Stimulated activated CD4-positive, alpha-beta T cell treated with anti-CD3 and anti-CD28 coated beads, Interleukin-4, amount 100 ng/mL, for 4 hours (primary cell): ENCODE measurements around the gene IL1RN.

Source experiments
- DNase-seq, 2 experiments: peaks; one replicate each; pipeline ENCODE4 v3.0.0-alpha.2; 2020

The IL1RN gene

DNA sequence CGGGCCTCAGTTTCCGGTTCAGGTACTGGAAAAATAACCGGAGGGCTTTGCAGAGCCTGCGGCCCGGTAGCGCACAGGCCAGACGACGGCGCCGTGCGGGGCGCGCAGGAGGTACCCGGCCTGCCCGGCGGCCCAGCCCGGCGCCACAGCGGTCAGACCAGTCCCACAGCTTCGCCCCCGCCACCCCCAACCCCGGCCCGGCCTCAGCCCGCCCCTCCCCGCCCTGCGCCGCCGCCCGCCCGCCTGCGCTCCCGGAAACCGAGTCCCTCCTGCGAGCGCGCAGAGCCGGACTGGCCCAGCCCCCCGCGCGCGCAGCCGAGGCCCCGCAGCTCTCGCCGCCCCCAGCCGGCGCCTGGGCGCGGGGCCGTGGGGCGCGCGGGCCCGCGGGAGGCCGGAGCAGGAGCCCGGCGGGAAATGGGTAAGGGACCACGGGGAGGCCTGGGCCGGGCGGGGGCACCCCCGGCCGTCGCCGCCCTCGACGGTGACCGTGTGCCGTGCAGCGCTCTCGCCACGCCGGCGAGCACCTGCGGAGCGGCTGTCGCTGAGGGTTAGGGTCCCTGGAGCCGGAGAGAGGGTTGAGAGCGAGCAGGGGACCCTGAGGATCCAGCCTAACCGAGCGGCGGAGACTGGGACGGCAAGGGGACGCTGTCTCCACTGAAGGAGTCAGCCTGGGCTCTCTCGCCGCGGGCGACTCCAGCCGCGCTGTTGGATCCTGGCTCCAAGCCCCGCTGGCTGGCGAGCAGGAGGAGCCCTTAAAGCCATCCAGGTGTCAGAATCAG, 29.9 kb downstream of the IL1RN start:
- DNase-seq: peak; percentile 31 to 60

DNA sequence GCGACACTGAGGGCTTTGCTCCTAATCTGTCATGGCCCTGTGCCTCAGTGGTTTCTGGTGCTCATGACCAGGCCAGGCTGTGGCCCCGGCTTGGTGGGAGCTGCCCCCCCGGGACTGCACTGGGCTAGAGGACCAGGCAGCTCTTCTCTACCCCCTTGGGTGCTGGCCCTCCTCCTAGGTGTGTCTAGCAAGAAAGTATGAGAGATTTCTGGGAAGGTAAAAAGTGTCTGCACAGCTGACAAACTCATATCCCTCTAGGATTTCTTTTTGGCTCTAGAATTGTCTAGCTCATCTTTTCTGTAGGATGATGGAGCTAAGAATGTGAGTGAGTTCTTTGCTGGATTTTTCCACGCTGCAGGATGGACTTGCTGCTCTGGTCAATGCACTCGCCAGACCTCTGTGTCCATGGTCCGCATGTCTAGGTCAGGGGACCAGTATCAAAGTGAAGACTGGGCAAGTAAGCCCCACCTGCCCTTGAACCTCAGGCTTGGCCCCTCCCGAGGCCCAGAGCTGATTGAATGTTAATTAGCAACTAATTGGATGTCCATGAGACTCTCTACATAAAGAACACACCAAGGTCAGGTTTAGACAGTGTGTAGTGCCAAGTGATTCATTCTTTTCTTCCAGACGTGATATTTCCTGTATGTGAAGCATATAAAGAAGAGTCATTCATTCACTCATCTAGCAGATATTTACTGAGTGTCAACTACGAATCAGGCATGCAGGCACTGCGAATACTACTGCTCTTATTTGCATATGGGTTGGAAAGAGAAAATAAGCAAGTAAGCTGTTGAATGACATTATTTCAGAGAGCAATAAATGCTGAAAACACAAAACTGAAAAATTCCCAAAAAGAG, 30.7 kb downstream of the IL1RN start:
- DNase-seq: no peak

DNA sequence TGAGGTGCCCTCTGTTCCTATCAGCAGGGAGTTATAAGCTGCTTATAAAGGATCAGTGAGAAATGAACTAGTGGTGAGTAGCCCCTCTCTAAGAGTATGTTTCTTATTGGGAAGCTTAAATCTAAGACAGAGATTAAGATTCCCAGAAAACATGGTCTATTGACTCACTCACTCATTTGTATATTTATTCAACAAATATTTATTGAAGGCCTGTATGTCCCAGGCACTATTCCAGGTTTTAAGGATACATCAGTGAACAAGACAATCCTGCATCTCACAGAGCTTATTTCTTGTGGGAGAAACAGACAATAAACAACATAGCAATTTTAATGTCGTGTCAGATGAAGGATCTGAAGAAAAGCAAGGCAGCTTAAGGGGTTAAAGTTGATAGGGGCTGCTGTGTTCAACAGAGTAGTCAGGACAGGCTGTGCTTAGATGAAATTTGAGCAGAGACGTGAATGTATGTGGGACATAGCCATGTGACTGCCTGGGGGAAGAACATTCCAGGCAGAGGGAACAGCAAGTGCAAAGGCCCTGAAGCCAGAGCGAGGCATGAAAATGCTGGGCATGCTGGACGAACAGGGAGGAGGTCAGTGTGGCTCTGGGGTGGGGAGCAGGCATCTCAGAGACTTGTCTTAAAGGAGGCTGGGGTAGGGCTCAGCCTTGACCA, 31.6 kb downstream of the IL1RN start:
- DNase-seq: no peak

- DNase-seq: no peak
These were observed 32.9 kb downstream of the IL1RN start for GRCh38 chr2:113160248-113160647.

- DNase-seq: no peak
These were observed 33.6 kb downstream of the IL1RN start for GRCh38 chr2:113160962-113161361.

- no peak for DNase-seq
These were observed 34.8 kb downstream of the IL1RN start for GRCh38 chr2:113162173-113162572.

DNA sequence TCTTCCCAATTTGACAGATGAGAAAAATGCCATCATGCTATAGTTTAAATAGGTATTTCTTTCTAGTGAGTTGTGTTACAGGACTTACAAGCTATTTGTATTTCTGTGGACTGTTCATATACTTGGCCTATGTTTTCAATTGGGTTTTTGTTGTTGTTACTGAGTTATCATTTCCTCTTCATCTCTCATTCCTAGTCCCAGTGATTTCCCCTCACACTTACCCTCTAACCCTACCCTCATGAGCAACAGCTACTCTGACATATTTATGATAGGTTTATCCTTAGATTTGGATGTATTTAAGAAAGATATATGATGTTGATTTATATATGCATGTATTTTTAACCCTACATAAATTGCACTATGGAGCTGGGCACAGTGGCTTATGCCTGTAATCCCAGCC, 35.5 kb downstream of the IL1RN start:
- DNase-seq: no peak

GRCh38 chr2:113164215-113164929, 37.0 kb downstream of the IL1RN start:
- DNase-seq: no peak

- DNase-seq: no peak
These were observed 37.7 kb downstream of the IL1RN start for GRCh38 chr2:113164930-113165585.

- DNase-seq: no peak
These were observed 38.8 kb downstream of the IL1RN start for GRCh38 chr2:113166187-113166645.

- DNase-seq: peak; percentile 38 to 40
These were observed 39.9 kb downstream of the IL1RN start for GRCh38 chr2:113167115-113167932.

- no peak for DNase-seq
These were observed 40.6 kb downstream of the IL1RN start for GRCh38 chr2:113167962-113168340.

- DNase-seq: peak in 1 of 2 experiments; percentile 14
These were observed 41.7 kb downstream of the IL1RN start for GRCh38 chr2:113169002-113169530.

DNA sequence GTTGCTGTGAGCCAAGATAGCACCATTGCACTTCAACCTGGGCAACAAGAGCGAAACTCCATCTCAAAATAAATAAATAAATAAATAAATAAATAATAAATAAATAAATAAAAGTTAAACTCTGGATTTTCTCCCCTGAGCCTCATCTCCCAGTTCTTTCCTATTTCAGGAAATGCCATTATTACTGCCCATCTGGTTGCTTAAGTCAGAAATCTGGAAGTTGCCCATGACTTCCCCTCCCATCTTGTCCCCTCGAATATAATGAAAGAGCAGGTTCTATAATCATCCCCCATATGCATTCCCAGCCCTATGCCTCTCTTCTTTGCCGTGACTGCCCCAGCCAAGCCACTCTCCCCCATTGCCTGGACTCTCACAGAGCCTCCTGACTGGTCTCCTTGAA, 42.2 kb downstream of the IL1RN start:
- DNase-seq: no peak

- DNase-seq: no peak
These were observed 44.1 kb downstream of the IL1RN start for GRCh38 chr2:113171334-113172075.

GRCh38 chr2:113172721-113173541, 45.5 kb downstream of the IL1RN start:
- DNase-seq: no peak

DNA sequence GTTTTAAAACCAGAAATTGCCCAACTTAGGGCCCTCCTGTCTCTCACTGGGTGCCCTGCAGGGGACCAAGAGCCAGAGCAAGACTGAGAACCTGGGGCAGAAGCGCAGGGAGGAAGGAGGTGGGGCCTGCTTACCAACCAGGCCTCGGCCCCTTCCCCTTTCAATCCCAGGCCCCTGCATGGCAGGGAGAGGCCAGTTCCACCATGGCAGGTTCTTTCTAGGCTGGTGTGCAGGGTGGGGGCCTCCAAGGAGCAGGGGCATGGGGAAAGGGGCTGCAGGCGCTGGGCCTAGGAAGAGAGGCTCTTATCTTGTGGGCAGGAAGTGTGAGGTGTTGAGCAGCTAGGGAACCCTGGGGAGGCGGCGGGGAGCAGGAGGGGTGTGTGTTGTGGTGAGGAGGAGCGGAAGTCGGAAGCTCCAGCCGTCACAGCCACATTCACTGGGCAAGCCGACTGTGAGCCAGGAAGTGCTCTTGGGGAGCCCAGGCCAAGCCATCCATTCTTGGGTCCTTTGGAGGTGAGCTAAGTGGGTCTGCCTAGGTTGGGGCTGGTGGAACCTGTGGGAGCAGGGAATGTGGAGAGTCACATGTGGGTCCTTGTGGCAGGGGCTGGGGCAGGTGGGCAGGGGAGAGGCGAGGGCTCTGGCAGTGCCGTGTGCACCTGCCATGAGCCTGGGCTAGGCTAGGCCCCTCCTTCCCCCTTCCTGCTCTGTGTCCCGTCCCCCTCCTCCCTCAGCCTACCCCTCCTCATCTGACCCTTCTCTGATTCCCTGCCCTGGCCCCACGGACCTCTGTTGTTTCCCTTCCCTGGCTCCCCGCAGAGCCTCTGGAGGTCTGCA, 46.4 kb downstream of the IL1RN start, which contains the start of gene PSD4:
Gene PSD4, plus strand, starts transcription at position 430 of the 834 bp plus-strand sequence. CDS start 8,486 bp downstream, outside the sequence.
- peak; percentile 77 to 83 for DNase-seq

- DNase-seq: no peak
These were observed 47.0 kb downstream of the IL1RN start for GRCh38 chr2:113174376-113174750.
